Fibroblast of lung (primary cell): ENCODE data around the gene NDC80. TPM values are rescaled to one million over a fixed set of nuclear protein-coding genes. Genes with fewer than 3 reads are reported as not detected.
A peak's percentile ranks its signal among the peaks of the same experiment; 100 is the strongest.

Experiments used
- DNase-seq, 2 donors: peaks; one replicate each; pipeline versions ENCODE4 v3.0.0 to v3.0.0-alpha.2; 2010; ENCODE audit warnings: low read depth in 2 of 2
- H2AFZ ChIP-seq: 2 replicates; pipeline ENCODE4 v1.5.1; 2012; ENCODE audit warnings: low read length, control low read depth, inconsistent platforms
- H3K27ac ChIP-seq: 2 replicates; pipeline ENCODE4 v1.5.1; 2011; ENCODE audit warnings: low read length, control low read depth; ENCODE audit not compliant: insufficient read depth
- H3K27me3 ChIP-seq: 2 replicates; pipeline ENCODE4 v1.5.1; 2011; ENCODE audit warnings: mild to moderate bottlenecking, low read length; ENCODE audit not compliant: control insufficient read depth, insufficient read depth
- H3K36me3 ChIP-seq: 2 replicates; pipeline ENCODE4 v1.5.1; 2011; ENCODE audit warnings: low read length; ENCODE audit not compliant: control insufficient read depth, insufficient read depth
- H3K4me1 ChIP-seq: 2 replicates; pipeline ENCODE4 v1.5.1; 2011; ENCODE audit warnings: low read length; ENCODE audit not compliant: control insufficient read depth, insufficient read depth; ENCODE audit errors: extremely low read depth
- H3K4me2 ChIP-seq: 2 replicates; pipeline ENCODE4 v1.5.1; 2011; ENCODE audit warnings: low read length, control low read depth; ENCODE audit not compliant: insufficient read depth; ENCODE audit errors: extremely low read depth
- H3K4me3 ChIP-seq, 4 experiments: fragments of 200-600 bp in 1 of 4; sonication (generic) in 1 of 4; replicated peaks in 1 of 4; 2 replicates each; pipeline ENCODE4 v1.5.1; 2011 to 2016; ENCODE audit warnings: low read length in 4 of 4, low read depth in 3 of 4, mild to moderate bottlenecking in 3 of 4, control low read depth in 2 of 4, inconsistent platforms in 1 of 4, mixed read lengths in 1 of 4; ENCODE audit not compliant: insufficient read depth in 1 of 4; ENCODE audit errors: control extremely low read depth in 1 of 4
- H3K79me2 ChIP-seq: 2 replicates; pipeline ENCODE4 v1.5.1; 2012; ENCODE audit warnings: mild to moderate bottlenecking, low read length, inconsistent platforms; ENCODE audit not compliant: control insufficient read depth, insufficient read depth
- H3K9ac ChIP-seq: 2 replicates; pipeline ENCODE4 v1.5.1; 2011; ENCODE audit warnings: mild to moderate bottlenecking, low read length, control low read depth; ENCODE audit not compliant: insufficient read depth
- H3K9me3 ChIP-seq: 2 replicates; pipeline ENCODE4 v1.5.1; 2012; ENCODE audit warnings: low read depth, low read length; ENCODE audit not compliant: control insufficient read depth, insufficient read depth
- H4K20me1 ChIP-seq: 2 replicates; pipeline ENCODE4 v1.5.1; 2011; ENCODE audit warnings: low read length; ENCODE audit not compliant: control insufficient read depth, insufficient read depth; ENCODE audit errors: extremely low read depth
- CTCF ChIP-seq, 2 donors: IDR thresholded peaks in 1 of 2; conservative IDR thresholded peaks in 1 of 2; 1 replicate in 1 of 2; 2 replicates in 1 of 2; pipeline ENCODE4 v1.5.1; 2011 to 2012; ENCODE audit warnings: low read length in 2 of 2, control low read depth in 1 of 2, inconsistent platforms in 1 of 2, low read depth in 1 of 2, mild to moderate bottlenecking in 1 of 2
- EZH2 ChIP-seq: IDR thresholded peaks from 2 replicates; pipeline ENCODE4 v1.5.1; 2012; ENCODE audit warnings: low read length, control low read depth, mild to moderate bottlenecking; ENCODE audit errors: missing control alignments
- polyA plus RNA-seq, 2 donors: library from polyadenylated mRNA; depleted of rRNA in 1 of 2; stranded (reverse) in 1 of 2; unstranded in 1 of 2; fragments of >200 nt; gene quantifications; 2 replicates each; pipeline ENCODE4 v1.2.1, GENCODE V29; 2011 to 2012; ENCODE audit warnings: missing spikeins in 1 of 2
- total RNA-seq: library from RNA; depleted of rRNA; stranded (reverse); fragments of >200 nt; gene quantifications from 2 replicates; pipeline ENCODE4 v1.2.1, GENCODE V29; 2014

NDC80 gene
- total and polyA plus RNA-seq, 2 donors (not counting 1 experiment from before 2014, with no cell fraction given): 8.3 to 9.7 TPM

GRCh38 chr18:2636126-2636631 is 64.8 kb downstream of the NDC80 start:
- TF ChIP-seq EZH2 (no peak), CTCF (conservative IDR thresholded peaks at IDR 0.05 in 1 of 2, IDR thresholded peaks at IDR 0.05 in 1 of 2; ENCODE audit: low read depth in 1 of 2, low read length in 2 of 2) (no peak)
- H3K9me3 ChIP-seq: no peaks in the 10 kb centered on the region
- peak overlapping the region; percentile 87 for H2AFZ ChIP-seq
- no peaks in the 10 kb centered on the region for H3K79me2 ChIP-seq
- H3K4me3 ChIP-seq: no peak overlapping the region
- DNase-seq: peak in 1 of 2 donors; percentile 25
- H3K4me1 ChIP-seq: peaks cover 11% of the 10 kb centered on the region
- peak overlapping the region; percentile 34 for H3K27ac ChIP-seq
- H3K4me2 ChIP-seq: peak overlapping the region; percentile 48
- H3K9ac ChIP-seq: no peak overlapping the region
- no peaks in the 10 kb centered on the region for H4K20me1 ChIP-seq
- no peaks in the 10 kb centered on the region for H3K36me3 ChIP-seq
- H3K27me3 ChIP-seq: no peaks in the 10 kb centered on the region

- peak overlapping the region; percentile 35 for H2AFZ ChIP-seq
- no peaks in the 10 kb centered on the region for H4K20me1 ChIP-seq
- peak overlapping the region; percentile 49 for H3K4me2 ChIP-seq
- H3K36me3 ChIP-seq: no peaks in the 10 kb centered on the region
- no peak overlapping the region for H3K9ac ChIP-seq
- no peak overlapping the region for H3K27ac ChIP-seq
- H3K4me3 ChIP-seq: peak overlapping the region in 3 of 4 experiments; percentile 21 to 26 (median 24)
- peaks cover 10% of the 10 kb centered on the region for H3K4me1 ChIP-seq
- no peaks in the 10 kb centered on the region for H3K9me3 ChIP-seq
- peak in 1 of 2 donors; percentile 55 for DNase-seq
- no peak for TF ChIP-seq EZH2
- TF ChIP-seq CTCF (conservative IDR thresholded peaks at IDR 0.05 in 1 of 2, IDR thresholded peaks at IDR 0.05 in 1 of 2; ENCODE audit: low read depth in 1 of 2, low read length in 2 of 2): no peak
- no peaks in the 10 kb centered on the region for H3K27me3 ChIP-seq
- no peaks in the 10 kb centered on the region for H3K79me2 ChIP-seq
Measured at GRCh38 chr18:2641638-2642037, 70.3 kb downstream of the NDC80 start.

GRCh38 chr18:2642771-2643170 is 71.4 kb downstream of the NDC80 start:
- no peak overlapping the region for H3K27ac ChIP-seq
- H3K4me3 ChIP-seq: no peak overlapping the region
- H3K9ac ChIP-seq: no peak overlapping the region
- no peaks in the 10 kb centered on the region for H3K79me2 ChIP-seq
- peak in 1 of 2 donors; percentile 30 for DNase-seq
- no peaks in the 10 kb centered on the region for H3K27me3 ChIP-seq
- no peaks in the 10 kb centered on the region for H3K36me3 ChIP-seq
- no peak for TF ChIP-seq CTCF (conservative IDR thresholded peaks at IDR 0.05 in 1 of 2, IDR thresholded peaks at IDR 0.05 in 1 of 2; ENCODE audit: low read depth in 1 of 2, low read length in 2 of 2)
- TF ChIP-seq EZH2: no peak
- H3K4me2 ChIP-seq: no peak overlapping the region
- no peaks in the 10 kb centered on the region for H3K9me3 ChIP-seq
- no peaks in the 10 kb centered on the region for H4K20me1 ChIP-seq
- H2AFZ ChIP-seq: no peak overlapping the region
- H3K4me1 ChIP-seq: peaks cover 8% of the 10 kb centered on the region
